ENCODE results near the gene EFNB2. TPM values are rescaled to one million over a fixed set of nuclear protein-coding genes. Genes with fewer than 3 reads are reported as not detected.

EFNB2 gene
- total and polyA plus RNA-seq, 2 of the 8 experiments (the other 6 are each of a cell fraction or from before 2014, with no cell fraction given) = 8.2 to 12.0 TPM

DNA sequence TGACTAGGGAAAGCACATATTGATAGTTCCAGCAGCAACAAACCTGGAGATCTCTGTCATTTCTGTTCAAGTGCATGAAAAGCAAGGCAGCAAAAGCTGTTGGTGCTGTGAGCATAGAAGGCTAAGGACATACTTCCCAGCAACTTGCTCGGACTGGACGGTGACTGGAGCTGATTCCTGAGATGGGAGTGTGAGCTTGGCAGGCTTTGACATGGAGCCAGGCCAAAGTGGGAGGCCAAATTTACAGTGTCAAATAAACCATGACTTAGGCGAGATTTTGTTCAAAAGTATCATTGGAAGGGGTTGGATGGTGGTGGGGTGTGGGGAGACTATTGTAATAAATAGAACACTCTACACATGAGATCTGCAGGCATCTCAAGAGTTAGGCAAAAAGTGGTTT is 38.4 kb upstream of the EFNB2 start:
- no peak overlapping the region for H3K18ac ChIP-seq (ENCODE audit: extremely low read depth, low read length)
- H3K4me2 ChIP-seq (ENCODE audit: insufficient read depth in 1 of 2, low read depth in 2 of 2, low read length in 2 of 2) = no peak overlapping the region
- no peak overlapping the region for H2BK12ac ChIP-seq (ENCODE audit: low read depth, low read length)
- no peak overlapping the region for H3K14ac ChIP-seq (ENCODE audit: insufficient read length)
- 0 out of 2 replicates have a peak overlapping the region, but pooled peaks have one; percentile 53 for H2AK5ac ChIP-seq (ENCODE audit: low read depth, low read length)
- H3K4me3 ChIP-seq (ENCODE audit: extremely low read depth in 1 of 4, insufficient read depth in 2 of 4, low read depth in 3 of 4, low read length in 4 of 4) = no peak overlapping the region
- H3K36me3 ChIP-seq (ENCODE audit: control insufficient read depth in 2 of 4, insufficient read depth in 4 of 4, low read length in 3 of 4) = no peaks in the 10 kb centered on the region
- H2BK20ac ChIP-seq (ENCODE audit: low read length) = no peak overlapping the region
- ChIA-PET CTCF (ENCODE audit: partially characterized antibody) (no interaction called here), POLR2A (ENCODE audit: partially characterized antibody) (interaction anchor here (0.9 kb wide), 1 partner anchor 14 kb away, joined by 3 read pairs; no protein-coding TSS in a partner anchor)
- no peak overlapping the region for H2BK120ac ChIP-seq (replicated peaks; ENCODE audit: low read depth, low read length)
- no peak overlapping the region for H3K27ac ChIP-seq (ENCODE audit: low read depth, low read length)
- H3K23ac ChIP-seq (ENCODE audit: insufficient read length) = no peak overlapping the region
- DNase-seq (ENCODE audit: low read depth in 1 of 2, low spot score in 2 of 2) = no peak
- no peak overlapping the region for H2AFZ ChIP-seq (ENCODE audit: low read length)
- no peaks in the 10 kb centered on the region for H4K20me1 ChIP-seq (replicated peaks in 1 of 2; ENCODE audit: control insufficient read depth in 1 of 2, insufficient read depth in 2 of 2, low read length in 2 of 2)
- no peaks in the 10 kb centered on the region for H3K23me2 ChIP-seq (ENCODE audit: low read depth, low read length)
- H4K8ac ChIP-seq (ENCODE audit: extremely low read depth, insufficient read depth, low read length) = no peak overlapping the region
- WGBS, 2 experiments (ENCODE audit: extremely low coverage in 1 of 2, insufficient coverage in 1 of 2, insufficient read length in 1 of 2, insufficient replicate concordance in 2 of 2, low coverage in 1 of 2, low lambda C conversion rate in 2 of 2, missing lambda C conversion rate in 1 of 2) = 96% methylated on average over 3 of the region's 3 CpGs; no CpG with 5 or more reads in 1 of the 2 experiments
- H2BK5ac ChIP-seq (ENCODE audit: low read depth, low read length) = no peak overlapping the region
- H3K9me3 ChIP-seq (ENCODE audit: insufficient read depth in 2 of 2, low read depth in 1 of 2, low read length in 1 of 2) = no peaks in the 10 kb centered on the region
- H3K79me1 ChIP-seq (ENCODE audit: low read depth, low read length) = no peaks in the 10 kb centered on the region
- H3K4me1 ChIP-seq (replicated peaks in 1 of 4; ENCODE audit: control insufficient read depth in 3 of 4, insufficient read depth in 4 of 4, low read length in 3 of 4) = peaks cover 0 to 8% (median under 1%) of the 10 kb centered on the region in 4 experiments; a peak in 3 of 7 replicates
- H3K9ac ChIP-seq (replicated peaks in 1 of 4; ENCODE audit: extremely low read depth in 1 of 4, low read depth in 3 of 4, low read length in 3 of 4) = no peak overlapping the region
- H3K27me3 ChIP-seq (replicated peaks in 1 of 4; ENCODE audit: control insufficient read depth in 3 of 4, extremely low read depth in 1 of 4, insufficient read depth in 3 of 4, low read length in 3 of 4) = no peaks in the 10 kb centered on the region
- no peak overlapping the region for H4K5ac ChIP-seq (ENCODE audit: insufficient read length, low read depth, low read length)
- H4K91ac ChIP-seq (replicated peaks; ENCODE audit: insufficient read length, low read length) = no peak overlapping the region
- no peak overlapping the region for H2BK15ac ChIP-seq (ENCODE audit: low read length)
- FAIRE-seq = no peak
- no peak for TF ChIP-seq JUND (IDR thresholded peaks at IDR 0.05; ENCODE audit: low read length)
- no peak overlapping the region for H3K56ac ChIP-seq (replicated peaks; ENCODE audit: insufficient read length, low read depth, low read length)
- H3K79me2 ChIP-seq (ENCODE audit: control insufficient read depth in 1 of 2, insufficient read depth in 2 of 2, low read length in 2 of 2) = 0 out of 4 replicates have a peak, but pooled peaks cover 0 to 5% of the 10 kb centered on the region in 2 experiments
- H3K4ac ChIP-seq (replicated peaks; ENCODE audit: insufficient read length, low read depth, low read length) = no peak overlapping the region

Measured in H1 (cell line).